Pancreas (tissue), 10 donors: ENCODE data around the gene SND1. TPM values are rescaled to one million over a fixed set of nuclear protein-coding genes. Genes with fewer than 3 reads are reported as not detected.

Experiments used
- ATAC-seq, 4 donors: fragments of 200-7000 bp; cut with Tn5 transposase; one replicate each; pipeline versions ENCODE4 v1.8.0 to v1.9.1; 2020; ENCODE audit warnings: mild to moderate bottlenecking in 4 of 4, moderate library complexity in 4 of 4
- DNase-seq, 6 donors: peaks; one replicate each; pipeline ENCODE4 v3.0.0-alpha.2; 2020
- FAIRE-seq: peaks from 2 replicates; lab custom pipeline; 2012; peaks lifted over from hg19 to GRCh38; lab: Jason Lieb, UNC
- H3K27ac ChIP-seq, 4 donors: fragments of 200-600 bp; sonication (generic); 1 replicate in 3 of 4; 2 replicates in 1 of 4; pipeline versions ENCODE4 v1.5.0 to v1.8.0; 2020
- H3K27me3 ChIP-seq, 4 donors: fragments of 200-600 bp; one replicate each; pipeline ENCODE4 v1.8.0; 2021
- H3K36me3 ChIP-seq, 3 donors: fragments of 200-600 bp; sonication (generic) in 1 of 3; one replicate each; pipeline versions ENCODE4 v1.5.0 to v1.8.0; 2020 to 2021
- H3K4me1 ChIP-seq, 3 donors: fragments of 200-600 bp; one replicate each; pipeline ENCODE4 v1.8.0; 2021
- H3K4me3 ChIP-seq, 4 donors: fragments of 200-600 bp; sonication (generic) in 2 of 4; one replicate each; pipeline versions ENCODE4 v1.5.0 to v1.8.0; 2020 to 2021
- H3K9me3 ChIP-seq, 4 donors: fragments of 200-600 bp; one replicate each; pipeline ENCODE4 v1.8.0; 2021
- CTCF ChIP-seq, 4 donors: fragments of 200-600 bp; sonication (generic) in 3 of 4; IDR thresholded peaks; one replicate each; pipeline versions ENCODE4 v1.5.0 to v1.8.0; 2021; ENCODE audit warnings: antibody characterized with exemption in 4 of 4
- WGBS, 2 donors: extraction: QIAGEN DNeasy Blood & Tissue Kit; methylation state at CpG; one replicate each; pipeline ENCODE4 v1.1.7; 2013; 5-methylcytosine and 5-hydroxymethylcytosine counted together
- intact Hi-C, 3 donors: fragments of 100-400 bp; cut with DNase I; formaldehyde crosslinking; loops; one replicate each; pipeline versions ENCODE4 v1.11.1 to v1.14.2; 2022
- polyA plus RNA-seq, 2 donors: library from polyadenylated mRNA; stranded (reverse); fragments of 200-250 nt; gene quantifications; one replicate each; pipeline ENCODE4 v1.2.3, GENCODE V29; 2013
- total RNA-seq, 6 donors: library from RNA; stranded (reverse); fragmentation: NEBNext Ultra II Directional in 4 of 6; extraction: Animal tissue kit (Norgen Biotek cat#: 25700) in 4 of 6; gene quantifications; one replicate each; pipeline versions ENCODE4 v1.2.1 to v1.2.4, GENCODE V29; 2021 to 2023
- donor health status: healthy with polysubstance abuse.
- donor health status: DM: no; HTN: no; CAD: no; lungs with moderate emphysema.
- donor health status: DM: no; HTN: no; CAD: no.
- donor health status: control.
- donor health status: control.
- donor health status: Bipolar disorder and iron deficiency.
- donor health status: DM: yes; HTN: yes; CAD: no.
- donor health status: DM: no; HTN: no; CAD: no.
- donor health status: DM: no; HTN: no; CAD: no.
- donor health status: DM: yes; HTN: yes; CAD: no.

The SND1 gene
- total and polyA plus RNA-seq, 8 donors, result 84.1 to 308 (median 225) TPM

GRCh38 chr7:128017460-128017859 is 365.5 kb downstream of the SND1 start:
- ATAC-seq (peak; percentile 36 to 70 (median 56)), DNase-seq (no peak), FAIRE-seq (no peak)
- H3K27ac ChIP-seq, result peak overlapping the region in 1 of 4 donors; percentile 2
- no peak overlapping the region for H3K4me3 ChIP-seq
- no peaks in the 10 kb centered on the region for H3K9me3 ChIP-seq
- WGBS, 2 donors, result 45 to 47% methylated on average over 6 of the region's 6 CpGs
- intact Hi-C loops, result no loop called here
- no peaks in the 10 kb centered on the region for H3K27me3 ChIP-seq
- peaks cover 8 to 11% (median 9%) of the 10 kb centered on the region in 3 donors for H3K4me1 ChIP-seq
- H3K36me3 ChIP-seq, result no peaks in the 10 kb centered on the region
- TF ChIP-seq CTCF (IDR thresholded peaks at IDR 0.05), result no peak

- Histone ChIP-seq H3K36me3 (no peaks in the 10 kb centered on the region), H3K27me3 (no peaks in the 10 kb centered on the region), H3K4me3 (no peak overlapping the region), H3K9me3 (no peaks in the 10 kb centered on the region), H3K4me1 (peaks cover 8 to 11% (median 9%) of the 10 kb centered on the region in 3 donors), H3K27ac (peak overlapping the region in 1 of 4 donors; percentile 15)
- TF ChIP-seq CTCF (IDR thresholded peaks at IDR 0.05), result no peak
- peak in 1 of 6 donors; percentile 36 for DNase-seq
- no peak for FAIRE-seq
- WGBS, 2 donors, result 60 to 66% methylated on average over 8 of the region's 8 CpGs
- intact Hi-C loops, result no loop called here
- peak; percentile 44 to 84 (median 74) for ATAC-seq
Observed at GRCh38 chr7:128017862-128018845, 366.2 kb downstream of the SND1 start.

- TF ChIP-seq CTCF (IDR thresholded peaks at IDR 0.05), result no peak
- H3K4me3 ChIP-seq, result no peak overlapping the region
- ATAC-seq, result no peak
- H3K4me1 ChIP-seq, result peaks cover 8 to 11% (median 9%) of the 10 kb centered on the region in 3 donors
- WGBS, 2 donors, result 90 to 92% methylated on average over 3 of the region's 3 CpGs
- FAIRE-seq, result no peak
- no peaks in the 10 kb centered on the region for H3K9me3 ChIP-seq
- H3K27me3 ChIP-seq, result no peaks in the 10 kb centered on the region
- no peak for DNase-seq
- H3K27ac ChIP-seq, result no peak overlapping the region
- intact Hi-C loops, result no loop called here
- H3K36me3 ChIP-seq, result no peaks in the 10 kb centered on the region
Observed at GRCh38 chr7:128019288-128019687, 367.3 kb downstream of the SND1 start.

- no peak for FAIRE-seq
- no peak for DNase-seq
- intact Hi-C loops, result no loop called here
- Histone ChIP-seq H3K4me1 (peaks cover 8 to 11% (median 9%) of the 10 kb centered on the region in 3 donors), H3K4me3 (no peak overlapping the region), H3K27ac (no peak overlapping the region), H3K9me3 (no peaks in the 10 kb centered on the region), H3K27me3 (no peaks in the 10 kb centered on the region), H3K36me3 (no peaks in the 10 kb centered on the region)
- WGBS, 2 donors, result 90 to 93% methylated on average over 6 of the region's 6 CpGs
- no peak for ATAC-seq
- TF ChIP-seq CTCF (IDR thresholded peaks at IDR 0.05), result no peak
Observed at GRCh38 chr7:128020159-128020558, 368.2 kb downstream of the SND1 start.

- no peak for TF ChIP-seq CTCF (IDR thresholded peaks at IDR 0.05)
- DNase-seq, result no peak
- Histone ChIP-seq H3K4me1 (peaks cover 8 to 11% (median 9%) of the 10 kb centered on the region in 3 donors), H3K27ac (no peak overlapping the region), H3K36me3 (no peaks in the 10 kb centered on the region), H3K9me3 (no peaks in the 10 kb centered on the region), H3K4me3 (no peak overlapping the region), H3K27me3 (no peaks in the 10 kb centered on the region)
- intact Hi-C loops, result no loop called here
- ATAC-seq, result no peak
- WGBS, 2 donors, result 94 to 95% methylated on average over 2 of the region's 2 CpGs
- FAIRE-seq, result no peak
Observed at GRCh38 chr7:128021366-128021765, 369.4 kb downstream of the SND1 start.
